SK-N-MC (cell line): ENCODE results near the gene CTNS.

Experiments
- EZH2 ChIP-seq: fragments of 200-600 bp; sonication (generic); IDR thresholded peaks from one replicate; pipeline ENCODE4 v1.6.1; 2017; ENCODE audit warnings: antibody characterized with exemption
- POLR2AphosphoS5 ChIP-seq: IDR thresholded peaks from 2 replicates; pipeline ENCODE4 v1.6.1; 2012; ENCODE audit warnings: mild to moderate bottlenecking, low read depth, low read length, borderline replicate concordance

DNA sequence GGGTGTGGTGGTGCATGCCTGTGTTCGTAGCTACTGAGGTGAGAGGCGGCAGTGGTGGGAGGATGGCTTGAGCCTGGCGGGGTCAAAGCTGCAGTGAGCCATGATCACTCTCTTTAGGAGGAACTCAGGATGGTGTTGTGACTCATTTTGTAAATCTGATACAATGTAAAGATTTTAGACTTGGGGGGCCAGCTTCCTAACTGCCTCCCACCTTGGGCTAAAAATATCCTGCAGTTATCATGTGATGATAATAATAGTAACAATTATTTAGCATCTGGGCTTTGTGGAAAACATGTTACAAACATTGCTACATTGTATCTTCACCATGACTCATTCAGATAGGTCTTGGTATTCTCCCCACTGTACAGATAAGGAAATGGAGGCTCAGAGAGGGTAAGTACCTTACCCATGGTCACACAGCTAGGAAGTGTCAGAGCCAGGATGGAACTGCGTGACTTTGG is 7.4 kb downstream of the CTNS start:
- no peak for TF ChIP-seq POLR2AphosphoS5
- TF ChIP-seq EZH2, result no peak
